Natural killer cell (primary cell): ENCODE measurements around the gene PDYN. TPM values are rescaled to one million over a fixed set of nuclear protein-coding genes. Genes with fewer than 3 reads are reported as not detected.
"Not testable (repeated sequence)": the region's sequence is repeated elsewhere in the genome, so short reads cannot be mapped to it uniquely, and the experiment has no call there.

Experiments used
- ATAC-seq, 3 donors: fragments of 150-1000 bp in 2 of 3; fragments of 200-7000 bp in 1 of 3; cut with Tn5 transposase; 1 replicate in 1 of 3; 2 replicates in 2 of 3; pipeline ENCODE4 v1.10.0; 2021; ENCODE audit warnings: mild to moderate bottlenecking in 2 of 3, moderate library complexity in 2 of 3
- DNase-seq, 2 donors: peaks; one replicate each; pipeline versions ENCODE4 v3.0.0 to v3.0.0-alpha.2; 2013 to 2021; ENCODE audit warnings: mixed read lengths in 1 of 2
- H3K27ac ChIP-seq: one replicate; pipeline ENCODE4 v1.5.1; 2013; ENCODE audit warnings: mild to moderate bottlenecking, low read length
- H3K27me3 ChIP-seq: one replicate; pipeline ENCODE4 v1.6.1; 2013; ENCODE audit warnings: low read length; ENCODE audit not compliant: control insufficient read depth, insufficient read depth
- H3K36me3 ChIP-seq: one replicate; pipeline ENCODE4 v1.6.1; 2013; ENCODE audit warnings: low read length; ENCODE audit not compliant: control insufficient read depth, insufficient read depth
- H3K4me1 ChIP-seq: one replicate; pipeline ENCODE4 v1.6.1; 2013; ENCODE audit warnings: low read length; ENCODE audit not compliant: control insufficient read depth, insufficient read depth
- H3K4me3 ChIP-seq: one replicate; pipeline ENCODE4 v1.5.1; 2013; ENCODE audit warnings: low read length
- H3K9me3 ChIP-seq: one replicate; pipeline ENCODE4 v1.6.1; 2013; ENCODE audit warnings: low read length; ENCODE audit not compliant: control insufficient read depth, insufficient read depth
- H3K27ac Mint-ChIP-seq, 2 donors: one replicate each; pipeline ENCODE4 v1.8.0; 2022; ENCODE audit warnings: mild to moderate bottlenecking in 2 of 2, mixed read lengths in 2 of 2, moderate library complexity in 1 of 2
- H3K27me3 Mint-ChIP-seq, 2 donors: one replicate each; pipeline ENCODE4 v1.8.0; 2022; ENCODE audit warnings: low read depth in 2 of 2, mixed read lengths in 2 of 2
- H3K36me3 Mint-ChIP-seq: one replicate; pipeline ENCODE4 v1.8.0; 2022; ENCODE audit warnings: mixed read lengths
- H3K4me1 Mint-ChIP-seq, 2 donors: one replicate each; pipeline ENCODE4 v1.8.0; 2022; ENCODE audit warnings: mixed read lengths in 2 of 2
- H3K4me3 Mint-ChIP-seq: one replicate; pipeline ENCODE4 v1.8.0; 2022; ENCODE audit warnings: mild to moderate bottlenecking, moderate library complexity, mixed read lengths
- H3K9me3 Mint-ChIP-seq, 2 donors: one replicate each; pipeline ENCODE4 v1.8.0; 2022; ENCODE audit warnings: mixed read lengths in 2 of 2
- WGBS: methylation state at CpG from one replicate; pipeline ENCODE4 v1.1.7; 2013; ENCODE audit warnings: missing lambda C conversion rate; ENCODE audit not compliant: insufficient coverage; 5-methylcytosine and 5-hydroxymethylcytosine counted together
- intact Hi-C: fragments of 100-400 bp; cut with micrococcal nuclease; formaldehyde crosslinking; loops from one replicate; pipeline ENCODE4 v1.14.2; 2022
- total RNA-seq, 4 donors: library from RNA; stranded (reverse); fragments of 120-200 nt in 1 of 4; gene quantifications; one replicate each; pipeline versions ENCODE4 v1.2.3 to v1.2.4, GENCODE V29; 2013 to 2022
- TF ChIP-seq, protein P1 (sequence below): fragments of 200-600 bp; IDR thresholded peaks from one replicate; pipeline ENCODE4 v1.8.0; 2022; ENCODE audit warnings: antibody characterized with exemption

PDYN gene
- not detected for total RNA-seq
- total RNA-seq (2013): not detected

DNA sequence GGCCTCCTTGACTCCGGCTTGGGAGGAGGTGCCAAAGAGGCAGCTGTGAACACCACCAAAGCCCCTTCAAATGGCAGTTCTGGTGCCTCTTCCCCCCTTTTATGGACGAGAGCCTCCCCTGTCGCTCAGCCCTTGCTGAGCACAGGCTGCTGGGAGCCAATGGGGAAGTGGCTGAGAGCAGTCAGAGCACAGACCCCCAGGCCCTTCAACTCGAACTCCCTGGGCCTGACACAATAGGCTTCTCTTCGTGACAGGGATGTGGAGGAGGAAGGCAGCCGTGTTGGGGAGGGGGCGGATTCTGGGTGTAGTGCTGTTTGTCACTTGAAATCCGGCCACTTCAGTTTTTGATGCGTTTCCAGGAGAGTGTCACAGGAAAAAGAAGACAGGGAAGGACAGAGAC lies at the start of gene PDYN:
Gene PDYN (minus strand): TSS at position 73 of the 400 bp plus-strand sequence. CDS start 10,974 bp downstream, outside the sequence.
- DNase-seq (no peak), ATAC-seq (no peak)
- H3K27me3 Mint-ChIP-seq: peaks cover 12 to 38% of the 10 kb centered on the region in 2 donors
- Histone ChIP-seq H3K27me3 (peaks cover 2% of the 10 kb centered on the region), H3K9me3 (no peaks in the 10 kb centered on the region), H3K4me1 (no peaks in the 10 kb centered on the region), H3K27ac (no peak within 1 kb of the TSS), H3K36me3 (no peaks in the 10 kb centered on the region), H3K4me3 (no peak within 1 kb of the TSS)
- TF ChIP-seq, protein P1, sequence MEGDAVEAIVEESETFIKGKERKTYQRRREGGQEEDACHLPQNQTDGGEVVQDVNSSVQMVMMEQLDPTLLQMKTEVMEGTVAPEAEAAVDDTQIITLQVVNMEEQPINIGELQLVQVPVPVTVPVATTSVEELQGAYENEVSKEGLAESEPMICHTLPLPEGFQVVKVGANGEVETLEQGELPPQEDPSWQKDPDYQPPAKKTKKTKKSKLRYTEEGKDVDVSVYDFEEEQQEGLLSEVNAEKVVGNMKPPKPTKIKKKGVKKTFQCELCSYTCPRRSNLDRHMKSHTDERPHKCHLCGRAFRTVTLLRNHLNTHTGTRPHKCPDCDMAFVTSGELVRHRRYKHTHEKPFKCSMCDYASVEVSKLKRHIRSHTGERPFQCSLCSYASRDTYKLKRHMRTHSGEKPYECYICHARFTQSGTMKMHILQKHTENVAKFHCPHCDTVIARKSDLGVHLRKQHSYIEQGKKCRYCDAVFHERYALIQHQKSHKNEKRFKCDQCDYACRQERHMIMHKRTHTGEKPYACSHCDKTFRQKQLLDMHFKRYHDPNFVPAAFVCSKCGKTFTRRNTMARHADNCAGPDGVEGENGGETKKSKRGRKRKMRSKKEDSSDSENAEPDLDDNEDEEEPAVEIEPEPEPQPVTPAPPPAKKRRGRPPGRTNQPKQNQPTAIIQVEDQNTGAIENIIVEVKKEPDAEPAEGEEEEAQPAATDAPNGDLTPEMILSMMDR: no peak
- no peak within 1 kb of the TSS for H3K27ac Mint-ChIP-seq
- no peak within 1 kb of the TSS for H3K4me3 Mint-ChIP-seq
- 22% methylated on average over 9 of the region's 9 CpGs for WGBS
- no peaks in the 10 kb centered on the region for H3K9me3 Mint-ChIP-seq
- intact Hi-C loops: no loop called here
- H3K4me1 Mint-ChIP-seq: no peaks in the 10 kb centered on the region
- no peaks in the 10 kb centered on the region for H3K36me3 Mint-ChIP-seq

DNA sequence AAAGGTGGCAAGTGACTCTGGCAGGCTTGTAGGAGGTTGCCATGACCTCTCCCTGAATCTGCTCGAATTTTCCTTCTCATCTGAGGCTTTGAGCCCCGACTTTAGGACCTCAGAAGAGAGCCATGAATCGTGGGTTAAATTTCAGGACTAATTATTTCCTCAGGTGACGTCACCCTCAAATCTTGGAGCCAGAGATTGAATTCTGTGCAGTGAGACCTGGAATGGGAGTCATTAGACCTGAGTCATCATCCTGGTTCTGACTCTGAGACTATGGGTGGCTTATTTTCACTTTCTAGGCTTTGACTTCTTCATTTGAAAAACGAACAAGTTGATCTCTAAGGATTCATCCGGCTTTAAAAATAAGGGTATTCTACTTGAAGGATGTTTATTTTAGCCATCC lies 48.5 kb upstream of the PDYN start:
- H3K4me3 ChIP-seq: no peak overlapping the region
- intact Hi-C loops: no loop called here
- WGBS: 67% methylated on average over 4 of the region's 6 CpGs
- TF ChIP-seq, protein P1: no peak
- H3K27me3 ChIP-seq: peaks cover 4% of the 10 kb centered on the region
- H3K36me3 ChIP-seq: no peaks in the 10 kb centered on the region
- H3K4me1 ChIP-seq: no peaks in the 10 kb centered on the region
- no peaks in the 10 kb centered on the region for H3K9me3 ChIP-seq
- no peak overlapping the region for H3K27ac Mint-ChIP-seq
- no peak overlapping the region for H3K27ac ChIP-seq
- DNase-seq (no peak), ATAC-seq (no peak)
- no peak overlapping the region for H3K4me3 Mint-ChIP-seq
- no peaks in the 10 kb centered on the region for H3K9me3 Mint-ChIP-seq
- H3K27me3 Mint-ChIP-seq: peaks cover 10 to 26% of the 10 kb centered on the region in 2 donors
- H3K36me3 Mint-ChIP-seq: no peaks in the 10 kb centered on the region
- no peaks in the 10 kb centered on the region for H3K4me1 Mint-ChIP-seq

DNA sequence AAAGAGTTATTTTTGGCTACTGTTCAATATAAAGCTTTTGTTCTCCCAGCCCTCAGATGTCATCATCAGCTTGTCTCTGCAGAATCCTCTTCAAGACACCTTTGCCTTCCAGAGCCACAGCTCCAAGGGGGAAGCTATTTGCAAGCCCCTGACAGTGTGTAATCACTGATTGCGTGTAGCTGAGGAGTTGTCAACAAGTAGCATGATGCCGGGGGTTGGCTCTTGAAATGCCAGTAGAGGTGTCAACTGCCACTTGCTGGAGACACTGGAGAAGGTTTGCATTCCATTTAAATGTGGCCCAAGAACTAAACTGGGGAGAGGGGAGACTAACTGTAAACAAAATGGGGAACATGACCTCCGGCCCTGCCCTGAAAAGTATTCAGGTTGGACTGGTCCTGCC lies 44.3 kb upstream of the PDYN start:
- DNase-seq (no peak), ATAC-seq (no peak)
- Mint-ChIP-seq H3K27ac (no peak overlapping the region), H3K9me3 (no peaks in the 10 kb centered on the region), H3K4me3 (no peak overlapping the region), H3K27me3 (peaks cover 13 to 16% of the 10 kb centered on the region in 2 donors), H3K36me3 (no peaks in the 10 kb centered on the region), H3K4me1 (no peaks in the 10 kb centered on the region)
- Histone ChIP-seq H3K36me3 (no peaks in the 10 kb centered on the region), H3K4me3 (no peak overlapping the region), H3K27ac (no peak overlapping the region), H3K9me3 (no peaks in the 10 kb centered on the region), H3K4me1 (no peaks in the 10 kb centered on the region), H3K27me3 (peaks cover 2% of the 10 kb centered on the region)
- 30% methylated on average over 3 of the region's 3 CpGs for WGBS
- intact Hi-C loops: no loop called here
- TF ChIP-seq, protein P1: no peak

DNA sequence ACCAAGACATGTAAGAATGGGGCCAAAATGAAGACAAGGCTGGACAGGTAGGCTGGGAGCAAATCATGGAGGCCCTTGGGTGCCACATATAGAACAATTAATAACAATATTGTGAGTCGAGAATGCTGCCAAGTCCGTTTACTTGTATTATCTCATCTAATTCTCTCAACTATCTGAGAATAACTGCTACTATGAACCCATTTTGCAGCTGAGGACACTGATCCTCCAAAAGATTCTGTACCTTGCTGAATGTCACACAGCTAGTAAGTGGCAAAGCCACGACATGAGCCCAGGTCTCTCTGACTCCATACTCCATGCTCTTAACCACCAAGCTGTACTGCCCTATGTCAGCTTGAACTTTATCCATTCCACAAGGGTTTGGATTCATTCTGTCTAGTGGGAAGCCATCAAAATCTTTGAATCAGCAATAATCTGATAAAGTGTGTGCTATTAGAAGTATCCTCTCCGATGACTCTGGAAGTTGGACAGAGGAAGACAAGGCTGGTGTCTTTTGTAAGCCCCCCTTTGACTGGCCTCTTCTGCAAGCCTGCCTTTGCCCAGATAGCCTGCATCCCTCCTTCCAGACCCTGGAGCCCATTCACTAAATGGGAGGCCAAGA lies 43.5 kb upstream of the PDYN start:
- no peaks in the 10 kb centered on the region for H3K4me1 Mint-ChIP-seq
- H3K27ac ChIP-seq: no peak overlapping the region
- TF ChIP-seq, protein P1: no peak
- H3K27me3 ChIP-seq: peaks cover 2% of the 10 kb centered on the region
- H3K36me3 ChIP-seq: no peaks in the 10 kb centered on the region
- DNase-seq (no peak), ATAC-seq (no peak)
- H3K4me3 ChIP-seq: no peak overlapping the region
- H3K9me3 Mint-ChIP-seq: no peaks in the 10 kb centered on the region
- 85% methylated on average over 4 of the region's 4 CpGs for WGBS
- intact Hi-C loops: loop anchor here (1.0 kb wide), 1 partner anchor 12 kb away; no protein-coding TSS in a partner anchor
- no peaks in the 10 kb centered on the region for H3K9me3 ChIP-seq
- H3K27me3 Mint-ChIP-seq: peaks cover 16 to 20% of the 10 kb centered on the region in 2 donors
- H3K4me3 Mint-ChIP-seq: no peak overlapping the region
- H3K4me1 ChIP-seq: no peaks in the 10 kb centered on the region
- no peak overlapping the region for H3K27ac Mint-ChIP-seq
- H3K36me3 Mint-ChIP-seq: no peaks in the 10 kb centered on the region

DNA sequence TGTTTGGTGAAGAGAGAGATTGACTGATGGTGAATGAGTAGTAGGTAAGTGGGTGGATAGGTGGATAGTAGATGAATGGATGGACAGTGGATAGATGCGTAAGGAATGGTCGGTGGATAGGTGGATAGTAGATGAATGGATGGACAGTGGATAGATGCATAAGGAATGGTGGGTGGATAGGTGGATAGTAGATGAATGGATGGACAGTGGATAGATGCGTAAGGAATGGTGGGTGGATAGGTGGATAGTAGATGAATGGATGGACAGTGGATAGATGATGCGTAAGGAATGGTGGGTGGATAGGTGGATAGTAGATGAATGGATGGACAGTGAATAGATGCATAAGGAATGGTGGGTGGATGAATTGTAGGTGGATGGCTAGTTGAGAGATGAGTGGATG lies 42.5 kb upstream of the PDYN start:
- WGBS: 95% methylated on average over 4 of the region's 4 CpGs
- H3K27ac ChIP-seq, intact Hi-C loops, H3K9me3 Mint-ChIP-seq, H3K36me3 Mint-ChIP-seq, ATAC-seq, H3K4me1 Mint-ChIP-seq, DNase-seq, H3K4me3 Mint-ChIP-seq, H3K36me3 ChIP-seq, H3K4me1 ChIP-seq, H3K27me3 ChIP-seq, H3K9me3 ChIP-seq, H3K4me3 ChIP-seq, H3K27ac Mint-ChIP-seq: not testable (repeated sequence)
- peaks cover 20 to 30% of the 10 kb centered on the region in 2 donors for H3K27me3 Mint-ChIP-seq
